Measurements from ENCODE around the gene SLC22A3.

DNA sequence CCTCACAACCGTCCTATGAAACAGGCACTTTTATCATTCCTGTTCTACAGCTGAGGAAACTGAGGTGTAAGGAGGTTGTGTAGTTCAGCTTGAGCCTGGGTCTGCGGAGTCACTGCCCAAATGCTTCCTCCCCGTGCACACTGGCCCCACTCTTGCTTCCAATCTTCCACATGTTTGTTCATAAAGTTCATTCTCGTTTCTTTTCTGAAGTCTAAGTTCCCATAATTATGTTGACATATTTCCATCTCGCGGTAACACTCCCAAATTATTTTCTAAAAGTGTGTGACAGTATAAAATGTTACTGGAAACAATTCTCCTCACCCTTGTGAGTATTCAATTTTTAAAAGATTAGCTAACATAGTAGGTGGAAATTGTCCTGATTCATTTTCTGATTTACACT, 106.9 kb downstream of the SLC22A3 start:
- no peak for TF ChIP-seq ZNF274 (IDR thresholded peaks at IDR 0.05; ENCODE audit: low read depth, low read length)
- TF ChIP-seq SUZ12 (IDR thresholded peaks at IDR 0.05; ENCODE audit: extremely low read depth, insufficient read depth, insufficient read length): no peak
- no peak for TF ChIP-seq YY1 (IDR thresholded peaks at IDR 0.05; ENCODE audit: insufficient read depth, insufficient read length)
